GM23338 (cell line): ENCODE measurements around the gene RUNX3. TPM values are rescaled to one million over a fixed set of nuclear protein-coding genes. Genes with fewer than 3 reads are reported as not detected.

Source experiments
- ATAC-seq: fragments of 200-7000 bp; cut with Tn5 transposase; 3 replicates; pipeline ENCODE4 v1.9.1; 2020
- DNase-seq: peaks from one replicate; pipeline ENCODE4 v3.0.0-alpha.2; 2015; ENCODE audit warnings: low spot score
- H2AFZ ChIP-seq: fragments of 200-600 bp; sonication (generic); 2 replicates; pipeline ENCODE4 v1.8.0; 2016; ENCODE audit warnings: antibody characterized with exemption, mild to moderate bottlenecking, moderate library complexity
- H3F3A ChIP-seq: fragments of 200-600 bp; sonication (generic); replicated peaks from 2 replicates; pipeline ENCODE4 v1.8.0; 2017; ENCODE audit warnings: antibody characterized with exemption, mixed run types, low read depth
- H3K27ac ChIP-seq: fragments of 200-600 bp; sonication (generic); 2 replicates; pipeline ENCODE4 v1.6.1; 2016; ENCODE audit warnings: low read depth
- H3K27me3 ChIP-seq: fragments of 200-600 bp; sonication (generic); 2 replicates; pipeline ENCODE4 v1.8.0; 2016; ENCODE audit warnings: mild to moderate bottlenecking, mixed run types, moderate library complexity; ENCODE audit not compliant: insufficient read depth
- H3K36me3 ChIP-seq: fragments of 200-600 bp; sonication (generic); 2 replicates; pipeline ENCODE4 v1.8.0; 2016; ENCODE audit warnings: mild to moderate bottlenecking; ENCODE audit not compliant: insufficient read depth
- H3K4me1 ChIP-seq: fragments of 200-600 bp; sonication (generic); 2 replicates; pipeline ENCODE4 v1.8.0; 2016; ENCODE audit warnings: mild to moderate bottlenecking, moderate library complexity; ENCODE audit not compliant: insufficient read depth
- H3K4me2 ChIP-seq: fragments of 200-600 bp; sonication (generic); 2 replicates; pipeline ENCODE4 v1.7.1; 2017; ENCODE audit warnings: mixed run types
- H3K4me3 ChIP-seq: fragments of 200-600 bp; sonication (generic); 2 replicates; pipeline ENCODE4 v1.6.1; 2016; ENCODE audit warnings: mixed run types
- H3K79me2 ChIP-seq: fragments of 200-600 bp; sonication (generic); replicated peaks from 2 replicates; pipeline ENCODE4 v1.8.0; 2017; ENCODE audit warnings: mild to moderate bottlenecking; ENCODE audit not compliant: insufficient read depth
- H3K9me2 ChIP-seq: fragments of 200-600 bp; sonication (generic); 2 replicates; pipeline ENCODE4 v1.8.0; 2017; ENCODE audit not compliant: insufficient read depth
- H4K20me1 ChIP-seq: fragments of 200-600 bp; sonication (generic); replicated peaks from 2 replicates; pipeline ENCODE4 v1.8.0; 2017; ENCODE audit warnings: mild to moderate bottlenecking; ENCODE audit not compliant: insufficient read depth
- H3K27ac Mint-ChIP-seq: 2 replicates; pipeline ENCODE4 v1.8.0; 2020; ENCODE audit warnings: inconsistent platforms, mild to moderate bottlenecking, moderate library complexity, mixed read lengths
- H3K27me3 Mint-ChIP-seq: 3 replicates; pipeline ENCODE4 v1.8.0; 2022; ENCODE audit warnings: low read depth, mild to moderate bottlenecking, moderate library complexity, mixed read lengths, inconsistent platforms; ENCODE audit not compliant: insufficient read depth, poor library complexity
- H3K36me3 Mint-ChIP-seq: 3 replicates; pipeline ENCODE4 v1.8.0; 2021; ENCODE audit warnings: low read depth, mild to moderate bottlenecking, inconsistent platforms, moderate library complexity, mixed read lengths
- H3K4me1 Mint-ChIP-seq: 3 replicates; pipeline ENCODE4 v1.8.0; 2020; ENCODE audit warnings: mild to moderate bottlenecking, inconsistent platforms, mixed read lengths
- H3K4me3 Mint-ChIP-seq: 3 replicates; pipeline ENCODE4 v1.8.0; 2021; ENCODE audit warnings: moderate library complexity, mild to moderate bottlenecking, inconsistent platforms, mixed read lengths
- H3K9me3 Mint-ChIP-seq: 3 replicates; pipeline ENCODE4 v1.8.0; 2020; ENCODE audit warnings: moderate library complexity, mild to moderate bottlenecking, inconsistent platforms, mixed read lengths
- CREB1 ChIP-seq: fragments of 250-450 bp; sonication (Bioruptor Pico); IDR thresholded peaks from 2 replicates; pipeline ENCODE4 v1.5.0; 2020; ENCODE audit warnings: low read depth, mild to moderate bottlenecking, moderate library complexity
- EZH2 ChIP-seq: fragments of 200-600 bp; sonication (generic); IDR thresholded peaks from one replicate; pipeline ENCODE4 v1.8.0; 2017; ENCODE audit warnings: antibody characterized with exemption, mild to moderate bottlenecking, low read depth; ENCODE audit not compliant: unreplicated experiment
- EZH2phosphoT487 ChIP-seq: fragments of 200-600 bp; sonication (generic); IDR thresholded peaks from one replicate; pipeline ENCODE4 v1.8.1; 2018; ENCODE audit warnings: antibody characterized with exemption; ENCODE audit not compliant: unreplicated experiment
- JUNB ChIP-seq: IDR thresholded peaks from one replicate; pipeline ENCODE4 v1.6.1; 2016; ENCODE audit warnings: antibody characterized with exemption; ENCODE audit not compliant: unreplicated experiment
- NANOG ChIP-seq: IDR thresholded peaks from 2 replicates; pipeline ENCODE4 v1.6.1; 2016; ENCODE audit warnings: antibody characterized with exemption, borderline replicate concordance
- POLR2AphosphoS5 ChIP-seq: IDR thresholded peaks from 2 replicates; pipeline ENCODE4 v1.6.1; 2016; ENCODE audit warnings: antibody characterized with exemption, low read depth
- STAT1 ChIP-seq: IDR thresholded peaks from one replicate; pipeline ENCODE4 v1.6.1; 2016; ENCODE audit warnings: antibody characterized with exemption; ENCODE audit not compliant: unreplicated experiment
- ZNF114 ChIP-seq: fragments of 250-450 bp; sonication (Bioruptor Pico); IDR thresholded peaks from 2 replicates; pipeline ENCODE4 v1.5.0; 2020; ENCODE audit warnings: mild to moderate bottlenecking, moderate library complexity
- ZNF331 ChIP-seq: fragments of 250-450 bp; sonication (Bioruptor Pico); IDR thresholded peaks from 2 replicates; pipeline ENCODE4 v1.5.0; 2020; ENCODE audit warnings: low read depth, mild to moderate bottlenecking, moderate library complexity
- polyA plus RNA-seq: library from polyadenylated mRNA; unstranded; fragments of >200 nt; fragmentation: Nextera tagmentation; extraction: Ambion mirVana; gene quantifications from 2 replicates; pipeline ENCODE4 v1.2.1, GENCODE V29; 2016
- total RNA-seq: library from RNA; depleted of rRNA; stranded (reverse); fragments of >200 nt; shearing (Covaris generic); gene quantifications from 2 replicates; pipeline ENCODE4 v1.2.3, GENCODE V29; 2014
- TF ChIP-seq, protein P1 (sequence below): fragments of 250-450 bp; sonication (Bioruptor Pico); IDR thresholded peaks from 2 replicates; pipeline ENCODE4 v1.5.0; 2020; ENCODE audit warnings: mild to moderate bottlenecking, moderate library complexity
- TF ChIP-seq, protein P2 (sequence below): IDR thresholded peaks from one replicate; pipeline ENCODE4 v1.6.1; 2018; ENCODE audit warnings: antibody characterized with exemption; ENCODE audit not compliant: unreplicated experiment
- TF ChIP-seq, protein P3 (sequence below): IDR thresholded peaks from 2 replicates; pipeline ENCODE4 v1.6.1; 2016; ENCODE audit warnings: antibody characterized with exemption
- TF ChIP-seq, protein P4 (sequence below), 2 experiments: fragments of 200-600 bp in 1 of 2; sonication (generic) in 1 of 2; conservative IDR thresholded peaks; 2 replicates each; pipeline versions ENCODE4 v1.5.1 to v1.6.1; 2016 to 2017; ENCODE audit warnings: antibody characterized with exemption in 2 of 2, low read depth in 2 of 2, mild to moderate bottlenecking in 2 of 2, moderate library complexity in 1 of 2

The RUNX3 gene
- total and polyA plus RNA-seq, 2 experiments from 2014 or later, result 0.23 to 0.73 TPM

DNA sequence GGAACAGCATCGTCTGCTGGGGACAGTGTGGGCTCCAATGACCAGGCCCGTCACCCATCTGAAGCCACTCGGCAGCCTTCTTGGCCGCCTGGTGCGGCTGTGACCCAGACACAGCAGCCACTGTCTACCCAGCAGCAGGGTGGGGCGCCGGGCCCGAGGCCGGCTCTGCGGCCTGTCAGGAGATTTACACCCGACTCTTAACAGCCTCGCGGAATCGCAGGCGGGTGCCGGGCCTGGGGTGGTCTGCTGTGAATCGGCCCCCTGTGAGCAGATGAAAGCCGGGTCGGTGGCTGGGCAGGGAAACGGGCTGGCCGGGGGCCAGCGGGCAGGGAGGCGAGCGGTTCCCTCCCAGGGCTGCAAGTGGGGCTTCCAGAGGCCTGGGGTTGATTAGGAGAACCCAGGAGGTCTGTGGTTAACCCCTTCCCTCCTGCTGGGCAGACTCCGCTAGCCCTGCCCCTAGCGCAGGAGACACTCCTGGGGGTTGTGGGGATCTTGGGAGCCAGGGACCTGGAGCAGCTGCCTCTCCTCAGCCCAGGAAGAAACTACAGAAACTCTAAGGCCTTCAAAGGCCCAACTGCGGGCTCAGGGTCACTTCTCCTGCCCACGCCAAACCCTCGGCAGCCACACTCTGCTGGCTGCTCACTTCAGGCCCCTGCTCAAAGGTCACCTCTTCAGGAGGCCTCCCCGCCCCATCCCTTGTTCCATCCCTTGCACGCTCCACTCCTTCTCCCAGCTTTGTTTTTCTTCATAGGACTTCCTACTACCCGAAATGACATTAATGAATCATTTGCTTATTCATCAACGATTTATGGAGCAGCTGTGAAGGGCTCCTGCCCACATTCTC, 15.6 kb downstream of the RUNX3 start:
- TF ChIP-seq CREB1 (no peak), JUNB (no peak), POLR2AphosphoS5 (no peak), ZNF331 (no peak), ZNF114 (no peak), EZH2phosphoT487 (no peak), NANOG (no peak), EZH2 (no peak), STAT1 (no peak)
- TF ChIP-seq, protein P1, sequence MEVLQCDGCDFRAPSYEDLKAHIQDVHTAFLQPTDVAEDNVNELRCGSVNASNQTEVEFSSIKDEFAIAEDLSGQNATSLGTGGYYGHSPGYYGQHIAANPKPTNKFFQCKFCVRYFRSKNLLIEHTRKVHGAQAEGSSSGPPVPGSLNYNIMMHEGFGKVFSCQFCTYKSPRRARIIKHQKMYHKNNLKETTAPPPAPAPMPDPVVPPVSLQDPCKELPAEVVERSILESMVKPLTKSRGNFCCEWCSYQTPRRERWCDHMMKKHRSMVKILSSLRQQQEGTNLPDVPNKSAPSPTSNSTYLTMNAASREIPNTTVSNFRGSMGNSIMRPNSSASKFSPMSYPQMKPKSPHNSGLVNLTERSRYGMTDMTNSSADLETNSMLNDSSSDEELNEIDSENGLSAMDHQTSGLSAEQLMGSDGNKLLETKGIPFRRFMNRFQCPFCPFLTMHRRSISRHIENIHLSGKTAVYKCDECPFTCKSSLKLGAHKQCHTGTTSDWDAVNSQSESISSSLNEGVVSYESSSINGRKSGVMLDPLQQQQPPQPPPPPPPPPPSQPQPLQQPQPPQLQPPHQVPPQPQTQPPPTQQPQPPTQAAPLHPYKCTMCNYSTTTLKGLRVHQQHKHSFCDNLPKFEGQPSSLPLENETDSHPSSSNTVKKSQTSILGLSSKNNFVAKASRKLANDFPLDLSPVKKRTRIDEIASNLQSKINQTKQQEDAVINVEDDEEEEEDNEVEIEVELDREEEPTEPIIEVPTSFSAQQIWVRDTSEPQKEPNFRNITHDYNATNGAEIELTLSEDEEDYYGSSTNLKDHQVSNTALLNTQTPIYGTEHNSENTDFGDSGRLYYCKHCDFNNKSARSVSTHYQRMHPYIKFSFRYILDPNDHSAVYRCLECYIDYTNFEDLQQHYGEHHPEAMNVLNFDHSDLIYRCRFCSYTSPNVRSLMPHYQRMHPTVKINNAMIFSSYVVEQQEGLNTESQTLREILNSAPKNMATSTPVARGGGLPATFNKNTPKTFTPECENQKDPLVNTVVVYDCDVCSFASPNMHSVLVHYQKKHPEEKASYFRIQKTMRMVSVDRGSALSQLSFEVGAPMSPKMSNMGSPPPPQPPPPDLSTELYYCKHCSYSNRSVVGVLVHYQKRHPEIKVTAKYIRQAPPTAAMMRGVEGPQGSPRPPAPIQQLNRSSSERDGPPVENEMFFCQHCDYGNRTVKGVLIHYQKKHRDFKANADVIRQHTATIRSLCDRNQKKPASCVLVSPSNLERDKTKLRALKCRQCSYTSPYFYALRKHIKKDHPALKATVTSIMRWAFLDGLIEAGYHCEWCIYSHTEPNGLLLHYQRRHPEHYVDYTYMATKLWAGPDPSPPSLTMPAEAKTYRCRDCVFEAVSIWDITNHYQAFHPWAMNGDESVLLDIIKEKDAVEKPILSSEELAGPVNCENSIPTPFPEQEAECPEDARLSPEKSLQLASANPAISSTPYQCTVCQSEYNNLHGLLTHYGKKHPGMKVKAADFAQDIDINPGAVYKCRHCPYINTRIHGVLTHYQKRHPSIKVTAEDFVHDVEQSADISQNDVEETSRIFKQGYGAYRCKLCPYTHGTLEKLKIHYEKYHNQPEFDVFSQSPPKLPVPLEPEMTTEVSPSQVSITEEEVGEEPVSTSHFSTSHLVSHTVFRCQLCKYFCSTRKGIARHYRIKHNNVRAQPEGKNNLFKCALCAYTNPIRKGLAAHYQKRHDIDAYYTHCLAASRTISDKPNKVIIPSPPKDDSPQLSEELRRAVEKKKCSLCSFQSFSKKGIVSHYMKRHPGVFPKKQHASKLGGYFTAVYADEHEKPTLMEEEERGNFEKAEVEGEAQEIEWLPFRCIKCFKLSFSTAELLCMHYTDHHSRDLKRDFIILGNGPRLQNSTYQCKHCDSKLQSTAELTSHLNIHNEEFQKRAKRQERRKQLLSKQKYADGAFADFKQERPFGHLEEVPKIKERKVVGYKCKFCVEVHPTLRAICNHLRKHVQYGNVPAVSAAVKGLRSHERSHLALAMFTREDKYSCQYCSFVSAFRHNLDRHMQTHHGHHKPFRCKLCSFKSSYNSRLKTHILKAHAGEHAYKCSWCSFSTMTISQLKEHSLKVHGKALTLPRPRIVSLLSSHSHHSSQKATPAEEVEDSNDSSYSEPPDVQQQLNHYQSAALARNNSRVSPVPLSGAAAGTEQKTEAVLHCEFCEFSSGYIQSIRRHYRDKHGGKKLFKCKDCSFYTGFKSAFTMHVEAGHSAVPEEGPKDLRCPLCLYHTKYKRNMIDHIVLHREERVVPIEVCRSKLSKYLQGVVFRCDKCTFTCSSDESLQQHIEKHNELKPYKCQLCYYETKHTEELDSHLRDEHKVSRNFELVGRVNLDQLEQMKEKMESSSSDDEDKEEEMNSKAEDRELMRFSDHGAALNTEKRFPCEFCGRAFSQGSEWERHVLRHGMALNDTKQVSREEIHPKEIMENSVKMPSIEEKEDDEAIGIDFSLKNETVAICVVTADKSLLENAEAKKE (CRISPR knock-in tag), result no peak
- TF ChIP-seq, protein P2, sequence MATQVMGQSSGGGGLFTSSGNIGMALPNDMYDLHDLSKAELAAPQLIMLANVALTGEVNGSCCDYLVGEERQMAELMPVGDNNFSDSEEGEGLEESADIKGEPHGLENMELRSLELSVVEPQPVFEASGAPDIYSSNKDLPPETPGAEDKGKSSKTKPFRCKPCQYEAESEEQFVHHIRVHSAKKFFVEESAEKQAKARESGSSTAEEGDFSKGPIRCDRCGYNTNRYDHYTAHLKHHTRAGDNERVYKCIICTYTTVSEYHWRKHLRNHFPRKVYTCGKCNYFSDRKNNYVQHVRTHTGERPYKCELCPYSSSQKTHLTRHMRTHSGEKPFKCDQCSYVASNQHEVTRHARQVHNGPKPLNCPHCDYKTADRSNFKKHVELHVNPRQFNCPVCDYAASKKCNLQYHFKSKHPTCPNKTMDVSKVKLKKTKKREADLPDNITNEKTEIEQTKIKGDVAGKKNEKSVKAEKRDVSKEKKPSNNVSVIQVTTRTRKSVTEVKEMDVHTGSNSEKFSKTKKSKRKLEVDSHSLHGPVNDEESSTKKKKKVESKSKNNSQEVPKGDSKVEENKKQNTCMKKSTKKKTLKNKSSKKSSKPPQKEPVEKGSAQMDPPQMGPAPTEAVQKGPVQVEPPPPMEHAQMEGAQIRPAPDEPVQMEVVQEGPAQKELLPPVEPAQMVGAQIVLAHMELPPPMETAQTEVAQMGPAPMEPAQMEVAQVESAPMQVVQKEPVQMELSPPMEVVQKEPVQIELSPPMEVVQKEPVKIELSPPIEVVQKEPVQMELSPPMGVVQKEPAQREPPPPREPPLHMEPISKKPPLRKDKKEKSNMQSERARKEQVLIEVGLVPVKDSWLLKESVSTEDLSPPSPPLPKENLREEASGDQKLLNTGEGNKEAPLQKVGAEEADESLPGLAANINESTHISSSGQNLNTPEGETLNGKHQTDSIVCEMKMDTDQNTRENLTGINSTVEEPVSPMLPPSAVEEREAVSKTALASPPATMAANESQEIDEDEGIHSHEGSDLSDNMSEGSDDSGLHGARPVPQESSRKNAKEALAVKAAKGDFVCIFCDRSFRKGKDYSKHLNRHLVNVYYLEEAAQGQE, result no peak
- TF ChIP-seq, protein P3, sequence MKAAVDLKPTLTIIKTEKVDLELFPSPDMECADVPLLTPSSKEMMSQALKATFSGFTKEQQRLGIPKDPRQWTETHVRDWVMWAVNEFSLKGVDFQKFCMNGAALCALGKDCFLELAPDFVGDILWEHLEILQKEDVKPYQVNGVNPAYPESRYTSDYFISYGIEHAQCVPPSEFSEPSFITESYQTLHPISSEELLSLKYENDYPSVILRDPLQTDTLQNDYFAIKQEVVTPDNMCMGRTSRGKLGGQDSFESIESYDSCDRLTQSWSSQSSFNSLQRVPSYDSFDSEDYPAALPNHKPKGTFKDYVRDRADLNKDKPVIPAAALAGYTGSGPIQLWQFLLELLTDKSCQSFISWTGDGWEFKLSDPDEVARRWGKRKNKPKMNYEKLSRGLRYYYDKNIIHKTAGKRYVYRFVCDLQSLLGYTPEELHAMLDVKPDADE, result no peak
- TF ChIP-seq, protein P4, sequence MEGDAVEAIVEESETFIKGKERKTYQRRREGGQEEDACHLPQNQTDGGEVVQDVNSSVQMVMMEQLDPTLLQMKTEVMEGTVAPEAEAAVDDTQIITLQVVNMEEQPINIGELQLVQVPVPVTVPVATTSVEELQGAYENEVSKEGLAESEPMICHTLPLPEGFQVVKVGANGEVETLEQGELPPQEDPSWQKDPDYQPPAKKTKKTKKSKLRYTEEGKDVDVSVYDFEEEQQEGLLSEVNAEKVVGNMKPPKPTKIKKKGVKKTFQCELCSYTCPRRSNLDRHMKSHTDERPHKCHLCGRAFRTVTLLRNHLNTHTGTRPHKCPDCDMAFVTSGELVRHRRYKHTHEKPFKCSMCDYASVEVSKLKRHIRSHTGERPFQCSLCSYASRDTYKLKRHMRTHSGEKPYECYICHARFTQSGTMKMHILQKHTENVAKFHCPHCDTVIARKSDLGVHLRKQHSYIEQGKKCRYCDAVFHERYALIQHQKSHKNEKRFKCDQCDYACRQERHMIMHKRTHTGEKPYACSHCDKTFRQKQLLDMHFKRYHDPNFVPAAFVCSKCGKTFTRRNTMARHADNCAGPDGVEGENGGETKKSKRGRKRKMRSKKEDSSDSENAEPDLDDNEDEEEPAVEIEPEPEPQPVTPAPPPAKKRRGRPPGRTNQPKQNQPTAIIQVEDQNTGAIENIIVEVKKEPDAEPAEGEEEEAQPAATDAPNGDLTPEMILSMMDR (conservative IDR thresholded peaks at IDR 0.05; ENCODE audit: low read depth in 2 of 2), result no peak
- Histone ChIP-seq H4K20me1 (no peaks in the 10 kb centered on the region), H3K4me3 (no peak overlapping the region), H3K9me2 (no peaks in the 10 kb centered on the region), H3K36me3 (no peaks in the 10 kb centered on the region), H3K4me2 (no peak overlapping the region), H3K4me1 (peaks cover 8% of the 10 kb centered on the region; the same call in 1 of the 2 replicates), H3F3A (no peaks in the 10 kb centered on the region), H3K27ac (no peak overlapping the region), H3K79me2 (no peaks in the 10 kb centered on the region), H2AFZ (no peak overlapping the region; the same call in 1 of the 2 replicates), H3K27me3 (no peaks in the 10 kb centered on the region)
- Mint-ChIP-seq H3K36me3 (no peaks in the 10 kb centered on the region), H3K9me3 (no peaks in the 10 kb centered on the region; the same call in 2 of the 3 replicates), H3K4me3 (no peak overlapping the region), H3K27me3 (peaks cover 17% of the 10 kb centered on the region), H3K4me1 (peaks cover 20% of the 10 kb centered on the region), H3K27ac (no peak overlapping the region)
- ATAC-seq, result no peak; the same call in 2 of the 3 replicates
- no peak for DNase-seq
